ENCODE results near the gene POU2AF1. TPM values are rescaled to one million over a fixed set of nuclear protein-coding genes. Genes with fewer than 3 reads are reported as not detected.
A peak's percentile ranks its signal among the peaks of the same experiment; 100 is the strongest.

POU2AF1 gene
- total RNA-seq, 1 donor from 2014 or later: 1.2 TPM

DNA sequence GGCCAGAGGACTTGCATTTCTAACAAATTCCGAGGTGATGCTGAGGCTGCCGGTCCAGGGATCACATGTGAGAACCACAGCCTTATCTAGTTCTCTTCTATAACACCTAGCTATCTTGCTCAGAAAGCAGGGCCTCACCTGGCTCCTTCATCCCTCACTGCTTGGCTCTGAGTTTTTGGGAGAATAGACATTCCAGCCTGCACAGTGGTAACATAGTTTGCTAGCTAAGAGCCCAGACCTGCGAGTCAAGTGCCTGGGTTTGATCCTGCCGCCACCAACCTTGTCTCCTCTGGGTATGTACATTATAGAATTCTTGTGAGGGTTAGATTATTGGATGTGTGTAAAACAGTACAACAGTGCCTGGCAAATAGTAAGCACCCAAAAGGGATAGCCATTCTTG, 13.5 kb upstream of the POU2AF1 start:
- ATAC-seq: no peak
- intact Hi-C loops (cut with DNase I): no loop called here

DNA sequence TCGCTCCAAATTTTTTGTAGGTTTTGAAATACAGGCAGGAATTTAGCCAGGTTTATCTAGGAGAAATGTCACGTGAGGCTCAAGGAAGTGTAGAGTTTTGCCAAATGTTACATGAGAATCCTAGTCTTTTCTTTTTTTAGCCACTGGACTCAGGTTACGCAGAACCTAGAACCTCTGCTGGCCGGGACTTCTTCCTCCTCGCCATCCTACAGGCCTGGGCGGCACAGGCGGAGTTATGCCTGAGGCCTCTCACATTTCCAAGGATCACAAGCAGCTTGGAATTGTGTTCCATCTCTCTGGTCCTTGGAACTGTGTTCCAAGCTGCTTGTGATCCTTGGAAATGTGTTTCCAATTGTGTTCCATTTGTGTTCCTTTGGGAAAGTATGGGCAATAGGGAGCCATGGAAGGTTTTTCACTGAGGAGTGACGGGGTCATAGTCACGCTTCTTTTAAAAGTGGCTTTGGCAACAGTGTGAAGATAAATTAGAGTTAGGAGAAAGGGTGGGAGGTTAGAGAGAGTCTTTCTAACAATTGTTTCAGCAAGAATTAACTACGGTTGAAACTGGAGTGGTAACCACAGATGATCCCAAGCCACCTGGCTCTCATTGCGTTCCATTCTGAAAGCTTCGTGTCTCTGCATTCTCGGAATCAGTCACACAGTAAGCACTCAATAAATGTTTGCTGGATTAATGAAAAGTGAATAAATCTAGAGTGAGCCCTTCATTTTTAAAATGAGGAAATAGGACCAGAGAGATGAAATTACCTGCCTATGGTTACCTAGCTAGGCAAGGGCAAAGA, 12.5 kb upstream of the POU2AF1 start:
- ATAC-seq (peak; percentile 54), DNase-seq (ENCODE audit: low spot score) (no peak)
- intact Hi-C loops (cut with DNase I): no loop called here

More for the DNA sequence above, 13.5 kb upstream of the POU2AF1 start:
- DNase-seq (ENCODE audit: low spot score): no peak

DNA sequence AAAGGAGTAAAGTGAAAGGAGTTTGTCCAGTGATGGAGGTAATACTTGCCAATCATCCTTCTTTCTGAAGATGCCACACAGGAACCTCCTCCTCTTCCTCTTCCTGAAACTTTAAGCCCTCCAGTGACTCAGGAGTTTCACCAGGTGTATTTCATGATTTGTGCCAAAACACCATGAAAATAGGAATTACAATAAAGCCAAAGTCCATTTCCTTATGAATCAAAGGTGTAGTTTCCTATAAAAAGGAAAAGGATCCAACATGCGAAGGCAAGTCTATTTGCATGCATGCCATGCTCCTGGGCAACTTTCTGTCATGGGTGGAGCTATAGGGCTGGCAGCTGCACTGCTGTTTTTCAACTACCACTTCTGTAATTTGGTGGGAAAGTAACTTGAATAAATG, 9.8 kb upstream of the POU2AF1 start:
- DNase-seq (ENCODE audit: low spot score) (no peak), ATAC-seq (no peak)
- intact Hi-C loops (cut with DNase I): no loop called here

DNA sequence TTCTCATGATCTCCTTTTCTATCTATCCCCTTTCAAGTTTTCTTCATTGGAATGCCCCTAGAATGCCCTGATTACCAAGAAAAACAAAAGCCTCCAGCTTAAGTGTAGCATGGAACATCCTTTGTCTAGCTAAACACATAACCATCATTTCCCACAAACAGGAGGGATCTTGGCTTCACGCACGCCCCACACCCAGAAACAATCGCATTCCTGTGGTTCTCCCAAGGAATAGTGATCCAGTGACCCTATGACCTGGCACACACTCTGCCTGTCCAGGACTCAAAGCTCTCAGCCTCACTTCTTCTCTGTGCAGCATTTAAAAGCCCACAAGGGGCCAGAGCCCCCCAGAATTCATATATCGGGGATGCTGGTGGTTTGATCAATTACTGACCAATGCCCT, 9.3 kb upstream of the POU2AF1 start:
- DNase-seq (ENCODE audit: low spot score) (no peak), ATAC-seq (peak; percentile 70)
- intact Hi-C loops (cut with DNase I): no loop called here

DNA sequence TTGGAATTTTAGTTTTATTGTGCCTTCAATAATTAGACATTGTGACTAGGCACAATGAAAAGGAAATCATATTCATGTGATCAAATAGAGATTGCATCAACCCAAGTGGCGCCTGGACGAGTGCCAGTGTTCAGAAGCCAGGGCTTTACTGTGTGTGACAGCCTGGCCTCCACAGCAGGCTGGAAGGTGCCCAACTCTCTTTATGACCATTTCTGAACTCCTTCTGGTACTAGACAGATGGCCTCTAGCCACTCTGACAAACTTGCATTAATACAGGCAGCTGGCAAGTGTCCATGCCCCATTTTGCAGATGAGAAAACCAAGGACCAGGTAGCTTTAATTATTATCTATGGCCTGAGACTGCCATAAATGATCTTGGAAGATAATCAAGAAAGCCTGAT, 8.3 kb upstream of the POU2AF1 start:
- ATAC-seq (no peak), DNase-seq (ENCODE audit: low spot score) (no peak)
- intact Hi-C loops (cut with DNase I): no loop called here

DNA sequence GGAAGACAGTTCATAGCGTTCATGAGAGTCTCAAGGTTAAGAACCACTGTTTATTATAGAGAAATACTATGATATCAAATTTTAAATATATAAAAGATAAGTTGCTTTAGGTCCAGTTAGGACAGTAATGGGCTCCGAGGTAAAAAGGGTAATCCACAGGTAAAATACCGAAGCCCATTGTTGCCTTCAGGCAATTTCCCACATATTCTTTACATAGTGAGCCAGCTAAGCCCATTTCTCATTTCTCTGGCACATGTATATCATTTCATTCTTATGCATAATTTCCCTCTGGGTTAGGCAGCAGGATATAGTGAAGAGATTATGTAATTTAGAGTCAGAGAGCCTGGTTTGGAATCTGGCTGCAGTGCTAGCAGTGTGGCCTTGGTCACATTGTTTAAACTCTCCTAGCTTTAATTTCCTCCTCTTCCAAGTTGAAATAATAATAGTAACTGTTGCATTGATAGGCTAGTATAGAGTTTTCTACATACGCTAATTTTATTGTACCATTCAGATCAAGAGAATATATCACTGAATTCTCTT, 7.6 kb upstream of the POU2AF1 start:
- intact Hi-C loops (cut with DNase I): no loop called here
- DNase-seq (ENCODE audit: low spot score): no peak

DNA sequence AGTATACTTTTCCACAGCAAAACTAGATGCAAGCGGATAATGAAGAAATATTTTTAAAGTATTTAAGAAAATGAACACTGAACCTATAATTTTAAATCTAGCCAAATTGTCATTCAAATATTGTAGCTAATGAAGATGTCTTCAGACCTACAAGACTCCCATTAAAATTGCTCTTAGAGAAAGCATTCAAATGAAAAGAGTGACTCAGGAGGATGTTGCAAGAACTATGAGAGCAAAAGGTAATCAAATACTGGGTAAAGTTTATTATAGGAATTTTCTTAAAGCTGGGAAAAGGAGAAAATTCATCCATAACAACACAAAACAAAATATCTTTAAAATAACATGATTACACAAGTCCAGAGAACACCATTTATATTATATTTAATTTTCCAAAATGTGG, 5.4 kb upstream of the POU2AF1 start:
- DNase-seq (ENCODE audit: low spot score): no peak
- intact Hi-C loops (cut with DNase I): no loop called here
- ATAC-seq: no peak

More for the DNA sequence above, 7.6 kb upstream of the POU2AF1 start:
- no peak for ATAC-seq

DNA sequence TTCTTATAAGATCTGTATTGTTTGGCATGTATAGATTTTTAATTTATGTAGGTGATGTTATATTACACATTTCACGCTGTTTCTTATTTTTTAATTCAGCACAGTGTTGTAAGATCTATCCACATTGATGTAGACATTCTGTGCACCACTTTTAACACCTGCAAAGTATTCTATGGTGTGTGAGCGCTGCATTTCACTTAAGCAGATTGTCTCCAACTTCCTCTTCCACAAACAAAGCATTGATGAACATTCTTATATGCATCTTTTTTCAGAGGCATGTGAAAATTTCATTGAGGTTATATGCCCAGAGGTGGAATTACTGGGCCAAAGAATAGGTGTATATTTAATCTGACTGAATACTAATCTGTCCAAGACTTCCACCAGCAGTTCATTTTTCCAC, 3.4 kb upstream of the POU2AF1 start:
- ATAC-seq (no peak), DNase-seq (ENCODE audit: low spot score) (no peak)
- intact Hi-C loops (cut with DNase I): no loop called here

DNA sequence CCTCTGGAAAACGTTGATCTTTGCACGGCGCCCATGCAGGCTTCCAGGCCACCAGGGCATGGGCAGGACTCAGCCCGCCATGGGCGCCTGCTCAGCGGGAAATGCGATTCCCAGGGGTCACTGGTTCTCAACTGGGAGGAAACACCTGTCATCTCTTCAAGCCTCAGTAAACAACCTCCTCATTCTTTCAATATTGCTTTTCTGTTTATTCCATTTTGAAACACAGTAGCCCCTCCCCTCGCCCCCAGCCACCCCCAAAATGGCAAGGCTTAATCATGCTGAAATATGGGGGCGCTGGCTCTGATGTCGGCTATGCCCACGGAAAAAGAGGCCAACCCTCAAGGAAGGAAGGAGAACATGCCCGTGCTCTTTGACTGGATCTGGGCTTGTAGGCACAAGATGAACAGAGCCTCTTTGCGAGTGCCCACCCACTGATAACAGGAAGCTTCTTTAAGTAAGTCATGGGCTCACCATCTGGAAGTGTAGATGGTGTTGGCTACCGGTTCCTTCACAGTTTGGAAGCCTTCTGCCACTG, 594 bp upstream of the POU2AF1 start:
- ATAC-seq: no peak
- DNase-seq (ENCODE audit: low spot score): no peak
- intact Hi-C loops (cut with DNase I): no loop called here

DNA sequence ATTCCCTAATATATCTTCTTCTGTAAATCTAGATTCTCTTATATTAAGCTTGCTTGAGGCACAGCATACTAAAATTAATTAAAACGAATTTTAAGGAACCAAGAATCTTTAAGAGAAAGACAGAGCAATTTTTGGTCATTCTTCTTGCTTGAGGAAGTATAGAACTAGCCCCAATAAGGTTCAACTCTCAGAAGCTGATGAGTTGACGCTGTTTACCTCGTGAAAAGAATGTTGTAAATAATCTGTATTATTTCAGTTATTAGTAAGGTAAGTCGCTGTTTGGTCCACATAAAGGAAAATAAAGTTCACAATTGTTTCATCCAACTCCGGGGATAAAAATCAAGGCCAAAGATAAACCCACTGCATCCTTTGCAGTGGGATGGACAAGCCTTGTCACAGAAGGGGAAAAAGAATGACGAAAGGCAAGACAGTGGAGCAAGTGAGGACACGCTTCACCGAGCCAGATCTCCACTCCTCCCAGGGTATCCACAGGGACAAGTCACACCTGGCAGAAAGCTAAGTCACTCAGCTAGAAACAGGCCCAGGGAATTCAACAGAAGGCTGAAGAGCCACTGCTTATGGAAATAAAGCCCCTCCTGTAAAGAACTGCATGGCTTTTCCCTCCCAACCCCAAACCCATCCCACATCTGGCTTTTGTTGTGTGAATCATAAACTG, 752 bp downstream of the POU2AF1 start:
- DNase-seq (ENCODE audit: low spot score) (no peak), ATAC-seq (peak; percentile 11)
- intact Hi-C loops (cut with DNase I): no loop called here

DNA sequence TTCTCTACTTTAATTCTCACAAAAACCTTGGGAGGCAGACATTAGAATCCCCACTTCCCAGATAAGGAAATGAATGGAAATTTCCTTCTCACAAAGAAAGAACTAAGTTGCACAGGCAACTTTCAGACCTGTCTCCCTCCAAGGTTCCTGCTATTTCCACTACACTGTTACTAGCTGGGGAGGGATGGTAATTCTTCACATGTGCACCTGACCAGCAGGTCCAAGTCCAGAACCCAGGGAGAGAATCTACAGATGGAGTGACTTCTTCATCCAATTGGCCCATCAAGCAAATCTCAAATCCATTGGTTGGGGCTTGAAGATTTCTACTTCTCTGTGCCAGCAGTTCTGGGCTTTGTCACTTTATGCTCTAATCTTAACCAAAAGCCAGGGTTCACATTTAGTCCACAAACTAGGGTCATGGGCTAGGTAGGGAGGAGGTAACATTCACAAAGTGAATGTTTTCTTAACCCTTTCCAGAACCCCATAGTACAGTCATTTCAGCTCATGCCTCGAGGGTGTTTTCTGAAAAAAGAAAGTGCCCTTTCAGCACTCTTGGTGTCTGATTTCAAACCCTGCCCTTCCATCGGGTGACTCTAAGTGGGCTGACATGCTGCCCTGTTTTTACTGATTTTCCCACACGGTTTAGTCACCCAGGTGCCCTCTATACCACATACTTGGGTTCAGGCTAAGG, 2.7 kb downstream of the POU2AF1 start:
- intact Hi-C loops (cut with DNase I): no loop called here
- ATAC-seq (no peak), DNase-seq (ENCODE audit: low spot score) (no peak)

DNA sequence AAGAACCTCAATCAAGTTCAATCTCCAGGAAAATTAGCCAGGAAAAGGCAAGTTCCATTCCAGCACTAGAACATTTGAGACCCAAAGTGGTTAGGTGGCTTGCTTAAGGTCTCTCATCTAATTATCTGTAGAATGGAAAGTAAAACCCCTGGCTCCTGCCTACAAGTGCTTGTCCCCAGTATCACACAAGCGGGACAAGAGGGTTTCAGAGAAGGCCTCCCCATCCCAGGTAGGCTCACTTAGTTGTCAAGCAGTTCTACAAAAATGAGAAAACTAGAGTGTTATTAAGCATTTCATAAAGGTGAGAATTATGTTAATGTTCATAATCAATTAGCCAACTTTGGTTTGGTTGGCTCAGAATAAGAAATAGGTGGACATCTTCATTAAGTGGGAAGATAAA, 5.5 kb downstream of the POU2AF1 start:
- no peak for ATAC-seq
- no peak for DNase-seq (ENCODE audit: low spot score)
- intact Hi-C loops (cut with DNase I): no loop called here

DNA sequence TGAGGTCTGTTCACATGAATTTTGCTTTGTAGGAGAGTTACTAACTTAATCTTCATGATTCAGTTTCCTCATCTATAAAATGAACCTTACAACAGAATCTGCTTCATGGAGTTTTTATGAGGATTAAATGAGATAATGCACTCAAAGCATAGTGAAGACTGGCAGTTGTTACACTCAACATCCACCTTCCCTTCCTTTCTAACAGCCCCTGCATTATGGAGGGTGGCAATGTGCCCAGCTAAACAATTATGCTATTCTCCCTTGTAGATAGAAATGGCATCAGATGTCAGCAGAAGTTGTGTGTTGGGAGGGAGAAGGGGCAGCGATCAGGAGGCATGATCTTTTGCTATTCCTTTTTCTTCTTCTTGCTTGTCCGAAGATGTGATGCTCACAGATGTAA, 6.5 kb downstream of the POU2AF1 start:
- intact Hi-C loops (cut with DNase I): no loop called here
- DNase-seq (ENCODE audit: low spot score) (no peak), ATAC-seq (no peak)

DNA sequence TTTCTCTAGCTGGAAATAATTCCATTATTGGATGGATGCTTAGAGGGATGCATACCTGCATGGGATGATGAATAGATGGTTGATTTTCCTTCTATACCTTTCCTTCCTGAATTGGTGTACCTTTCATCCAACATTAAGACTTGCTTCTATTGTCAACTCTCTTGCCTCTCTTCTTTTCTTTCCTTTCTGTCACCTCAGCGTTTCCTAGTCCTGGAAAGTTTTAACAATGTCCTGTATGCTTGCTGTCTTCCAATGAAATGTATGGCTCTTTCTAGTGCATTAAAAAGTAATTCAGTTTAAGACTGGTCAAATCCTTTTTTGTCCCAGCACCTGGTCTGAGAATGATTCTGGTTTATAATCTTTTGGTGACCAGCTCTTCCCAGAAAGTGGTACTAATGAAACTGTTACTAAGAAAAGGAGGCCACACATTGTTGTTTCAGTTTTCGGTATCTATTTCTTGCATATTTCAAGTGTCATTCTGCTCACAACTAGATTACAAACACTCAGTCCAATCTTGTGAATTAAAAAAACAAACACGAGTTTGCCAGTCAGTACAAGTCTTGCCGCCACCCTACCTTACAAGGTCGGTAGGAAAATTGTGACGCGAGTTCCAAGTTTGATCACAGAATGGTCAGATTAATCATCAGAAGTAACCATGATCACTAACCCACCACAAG, 8.0 kb downstream of the POU2AF1 start:
- ATAC-seq (no peak), DNase-seq (ENCODE audit: low spot score) (no peak)
- intact Hi-C loops (cut with DNase I): no loop called here

DNA sequence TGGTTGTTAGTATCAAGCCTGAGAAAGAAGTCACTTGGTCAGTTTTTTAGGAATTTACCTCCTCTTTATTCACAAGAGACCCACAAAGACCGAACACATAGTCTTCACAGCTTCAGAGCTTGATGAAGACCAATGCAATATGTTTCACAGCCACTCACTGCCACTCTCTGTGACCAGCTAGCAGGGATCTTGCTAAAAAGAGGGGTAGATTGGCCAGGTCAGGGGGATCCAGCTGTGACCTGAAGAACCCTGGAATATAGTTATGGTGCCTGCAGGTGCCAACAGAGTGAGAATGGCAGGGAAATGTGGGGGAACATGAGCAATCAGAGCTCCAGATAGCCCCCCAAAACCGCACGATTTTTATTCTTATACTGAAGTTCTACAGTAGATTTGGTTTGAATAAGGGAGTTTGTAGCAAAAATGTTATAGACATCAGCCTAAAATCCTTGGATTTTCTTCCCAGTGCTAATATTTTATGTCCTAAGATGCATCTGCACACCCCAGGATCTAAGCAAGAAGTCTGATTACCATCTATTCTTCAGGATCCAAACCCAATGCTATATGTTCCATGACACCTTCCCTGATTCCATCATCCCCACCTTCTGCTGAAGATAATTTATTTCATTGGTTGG, 8.7 kb downstream of the POU2AF1 start:
- DNase-seq (ENCODE audit: low spot score): no peak
- no peak for ATAC-seq
- intact Hi-C loops (cut with DNase I): no loop called here

DNA sequence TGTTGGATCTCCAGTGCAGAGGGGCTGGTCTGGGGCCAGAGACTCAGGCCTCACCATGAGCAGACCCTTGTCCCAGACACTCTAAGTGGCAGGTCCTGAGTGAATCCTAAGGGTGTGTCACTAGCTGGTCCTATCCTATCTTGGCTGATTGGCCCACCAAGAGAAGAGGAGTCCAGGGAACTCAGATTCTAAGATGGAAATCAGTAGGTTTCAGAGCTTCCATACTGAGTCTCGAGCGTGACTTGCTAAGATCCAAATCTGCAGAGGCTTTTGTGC, 10.9 kb downstream of the POU2AF1 start:
- intact Hi-C loops (cut with DNase I): no loop called here
- no peak for ATAC-seq
- DNase-seq (ENCODE audit: low spot score): no peak

DNA sequence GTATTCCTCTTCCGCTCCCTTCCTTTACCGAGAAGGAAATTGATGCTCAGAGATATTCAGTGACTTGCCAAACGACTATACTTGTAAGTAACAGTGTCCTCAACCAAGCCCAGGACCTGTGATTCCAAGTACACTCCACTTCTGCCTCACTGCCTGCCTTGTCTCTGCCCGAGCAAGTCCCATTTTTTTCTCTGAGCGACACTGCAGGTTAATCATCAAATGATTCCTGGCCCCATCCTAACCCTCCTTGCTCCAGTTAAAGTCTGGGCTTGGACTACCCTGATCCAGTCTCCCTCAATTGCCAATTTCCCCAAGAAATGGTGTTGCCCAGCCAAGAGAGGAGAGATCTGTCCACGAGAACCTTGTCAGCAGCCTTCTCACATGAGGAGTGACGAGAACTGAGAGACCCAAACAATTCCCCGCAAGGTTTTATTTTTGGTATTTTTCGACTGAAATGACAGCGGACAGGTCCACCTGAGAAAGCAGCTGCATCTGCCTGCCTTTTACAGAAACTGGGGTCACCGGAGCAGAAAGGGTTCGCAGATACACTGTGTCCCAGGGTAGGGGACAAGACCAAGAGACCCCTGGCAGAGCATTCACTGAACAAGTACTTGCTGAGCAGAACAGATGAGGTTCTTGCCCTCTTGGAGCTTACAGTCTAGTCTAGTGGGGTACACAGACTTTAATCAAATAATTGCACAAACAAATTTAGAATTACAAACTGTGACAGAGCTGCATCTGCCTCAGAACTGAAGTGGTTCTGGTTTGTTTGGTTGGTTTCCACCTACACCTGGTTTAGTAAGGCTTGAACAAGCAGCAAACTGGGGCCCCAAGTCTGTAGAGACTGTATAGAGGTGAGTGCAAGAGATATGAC, 11.4 kb downstream of the POU2AF1 start:
- ATAC-seq (no peak), DNase-seq (ENCODE audit: low spot score) (no peak)
- intact Hi-C loops (cut with DNase I): no loop called here
